Upper lobe of right lung (tissue), 1 donor: ENCODE measurements around the gene RNF217. TPM values are rescaled to one million over a fixed set of nuclear protein-coding genes. Genes with fewer than 3 reads are reported as not detected.

Experiments used
- ATAC-seq: fragments of 200-7000 bp; cut with Tn5 transposase; one replicate; pipeline ENCODE4 v1.9.1; 2020; ENCODE audit warnings: mild to moderate bottlenecking, moderate library complexity
- DNase-seq: peaks from one replicate; pipeline ENCODE4 v3.0.0-alpha.2; 2020
- H3K27ac ChIP-seq: fragments of 200-600 bp; one replicate; pipeline ENCODE4 v1.8.0; 2022
- H3K27me3 ChIP-seq: fragments of 200-600 bp; one replicate; pipeline ENCODE4 v1.8.0; 2022; ENCODE audit warnings: mild to moderate bottlenecking
- H3K36me3 ChIP-seq: fragments of 200-600 bp; one replicate; pipeline ENCODE4 v1.8.0; 2022
- H3K4me1 ChIP-seq: fragments of 200-600 bp; one replicate; pipeline ENCODE4 v1.8.0; 2022
- H3K4me3 ChIP-seq: fragments of 200-600 bp; one replicate; pipeline ENCODE4 v1.8.0; 2022; ENCODE audit warnings: mild to moderate bottlenecking
- H3K9me3 ChIP-seq: fragments of 200-600 bp; one replicate; pipeline ENCODE4 v1.8.0; 2022
- CTCF ChIP-seq: fragments of 200-600 bp; IDR thresholded peaks from one replicate; pipeline ENCODE4 v1.8.0; 2022; ENCODE audit warnings: antibody characterized with exemption
- intact Hi-C: fragments of 100-400 bp; cut with DNase I; formaldehyde crosslinking; loops from one replicate; pipeline ENCODE4 v1.11.0; 2022
- total RNA-seq: library from RNA; stranded (reverse); fragmentation: NEBNext Ultra II Directional; extraction: Animal tissue kit (Norgen Biotek cat#: 25700); gene quantifications from one replicate; pipeline ENCODE4 v1.2.1, GENCODE V29; 2021
- donor health status: DM: no; HTN: yes; CAD: no; lungs with severe emphysema.

RNF217 gene
- total RNA-seq, 1 donor from 2014 or later, result 29.2 TPM

DNA sequence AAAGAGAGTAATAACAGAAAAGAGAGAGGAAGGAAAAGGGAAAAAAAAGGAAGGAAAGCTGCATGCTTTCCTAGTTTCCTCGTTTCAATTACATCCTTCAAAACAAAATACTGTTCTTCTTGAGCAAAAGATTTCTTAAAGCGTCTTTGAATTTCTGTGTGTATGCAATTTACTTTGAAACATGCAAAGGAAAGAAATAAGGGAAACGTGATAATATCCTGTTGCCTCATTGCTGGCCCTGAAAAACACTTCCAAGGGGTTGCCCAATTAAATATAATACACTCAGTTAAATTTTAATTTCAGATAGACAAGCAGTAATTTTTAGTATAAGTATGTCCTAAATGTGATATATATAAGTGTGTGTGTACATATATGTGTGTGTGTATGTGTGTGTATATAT is 140.2 kb downstream of the RNF217 start:
- ATAC-seq, result no peak

DNA sequence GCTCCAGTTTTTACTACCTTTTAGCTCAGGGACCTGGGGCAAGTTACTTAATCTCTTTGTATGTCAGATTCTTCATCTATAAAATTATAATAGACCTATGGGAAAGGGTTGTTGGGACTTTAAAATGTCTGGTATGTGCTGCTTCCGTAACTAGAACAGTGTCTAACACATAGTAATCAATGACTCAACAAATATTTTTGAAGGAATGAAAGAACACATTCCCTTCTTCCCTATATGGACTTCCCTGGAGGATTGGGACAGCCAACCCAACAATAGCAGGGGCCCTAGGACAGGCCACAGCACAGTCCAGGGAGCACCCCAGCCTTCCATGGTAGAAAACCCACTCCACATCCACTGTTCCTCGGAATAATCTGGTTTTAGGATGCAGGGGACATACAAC is 140.7 kb downstream of the RNF217 start:
- no peak for TF ChIP-seq CTCF
- no peaks in the 10 kb centered on the region for H3K36me3 ChIP-seq
- H3K27me3 ChIP-seq, result no peaks in the 10 kb centered on the region
- DNase-seq (no peak), ATAC-seq (no peak)
- no peaks in the 10 kb centered on the region for H3K4me1 ChIP-seq
- no peak overlapping the region for H3K27ac ChIP-seq
- intact Hi-C loops, result no loop called here
- no peaks in the 10 kb centered on the region for H3K9me3 ChIP-seq
- no peak overlapping the region for H3K4me3 ChIP-seq

More for the DNA sequence above, 140.2 kb downstream of the RNF217 start:
- Histone ChIP-seq H3K36me3 (no peaks in the 10 kb centered on the region), H3K4me1 (no peaks in the 10 kb centered on the region), H3K9me3 (no peaks in the 10 kb centered on the region), H3K4me3 (no peak overlapping the region), H3K27me3 (no peaks in the 10 kb centered on the region), H3K27ac (peak overlapping the region; percentile 17)
- no peak for TF ChIP-seq CTCF
- DNase-seq, result no peak
- intact Hi-C loops, result no loop called here

GRCh38 chr6:125104425-125104824 is 142.2 kb downstream of the RNF217 start:
- no peak for TF ChIP-seq CTCF
- ATAC-seq (no peak), DNase-seq (no peak)
- Histone ChIP-seq H3K27me3 (no peaks in the 10 kb centered on the region), H3K27ac (no peak overlapping the region), H3K4me1 (no peaks in the 10 kb centered on the region), H3K9me3 (no peaks in the 10 kb centered on the region), H3K36me3 (no peaks in the 10 kb centered on the region), H3K4me3 (no peak overlapping the region)
- intact Hi-C loops, result no loop called here

DNA sequence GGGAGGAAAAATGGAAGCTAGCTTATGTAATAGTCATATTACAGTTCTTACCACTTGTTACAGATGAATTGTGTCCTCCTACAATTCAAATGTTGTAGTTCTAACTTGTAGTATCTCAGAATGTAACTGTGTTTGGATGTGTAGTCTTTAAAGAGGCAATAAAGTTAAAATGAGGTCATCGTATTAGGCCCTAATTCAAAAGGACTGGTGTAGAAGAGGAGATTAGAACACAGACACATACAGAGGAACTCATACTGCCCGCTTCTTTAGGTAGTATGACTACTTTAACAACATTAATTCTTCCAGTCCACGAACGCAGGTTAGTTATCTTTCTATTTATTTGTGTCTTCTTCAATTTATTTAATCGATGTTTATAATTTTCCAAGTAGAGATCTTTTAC is 144.8 kb downstream of the RNF217 start:
- ATAC-seq (no peak), DNase-seq (no peak)
- no peak overlapping the region for H3K4me3 ChIP-seq
- H3K27ac ChIP-seq, result no peak overlapping the region
- TF ChIP-seq CTCF, result no peak
- no peaks in the 10 kb centered on the region for H3K36me3 ChIP-seq
- H3K27me3 ChIP-seq, result no peaks in the 10 kb centered on the region
- H3K4me1 ChIP-seq, result no peaks in the 10 kb centered on the region
- intact Hi-C loops, result no loop called here
- H3K9me3 ChIP-seq, result peaks cover 21% of the 10 kb centered on the region

- Histone ChIP-seq H3K27ac (no peak overlapping the region), H3K36me3 (no peaks in the 10 kb centered on the region), H3K4me3 (no peak overlapping the region), H3K27me3 (no peaks in the 10 kb centered on the region), H3K9me3 (peaks cover 21% of the 10 kb centered on the region), H3K4me1 (no peaks in the 10 kb centered on the region)
- intact Hi-C loops, result no loop called here
- TF ChIP-seq CTCF, result no peak
- ATAC-seq, result no peak
- no peak for DNase-seq
Observed at GRCh38 chr6:125107896-125108295, 145.7 kb downstream of the RNF217 start.

GRCh38 chr6:125110056-125110455 is 147.8 kb downstream of the RNF217 start:
- intact Hi-C loops, result loop anchor here (5.0 kb wide), 1 partner anchor 238 kb away; no protein-coding TSS in a partner anchor
- ATAC-seq (no peak), DNase-seq (no peak)
- Histone ChIP-seq H3K36me3 (no peaks in the 10 kb centered on the region), H3K9me3 (peaks cover 21% of the 10 kb centered on the region), H3K27me3 (no peaks in the 10 kb centered on the region), H3K4me3 (no peak overlapping the region), H3K4me1 (no peaks in the 10 kb centered on the region), H3K27ac (no peak overlapping the region)
- no peak for TF ChIP-seq CTCF
